Glutamatergic neuron (in vitro differentiated cells): Measurements from ENCODE around the gene CCL13. TPM values are rescaled to one million over a fixed set of nuclear protein-coding genes. Genes with fewer than 3 reads are reported as not detected.

Experiments used
- DNase-seq: peaks from one replicate; pipeline ENCODE4 v3.0.0; 2022
- H3K27ac Mint-ChIP-seq: one replicate; pipeline ENCODE4 v1.8.0; 2020; ENCODE audit warnings: mild to moderate bottlenecking, mixed read lengths, inconsistent platforms; ENCODE audit not compliant: unreplicated experiment
- H3K27me3 Mint-ChIP-seq: one replicate; pipeline ENCODE4 v1.8.0; 2020; ENCODE audit warnings: mild to moderate bottlenecking, moderate library complexity, mixed read lengths, inconsistent platforms; ENCODE audit not compliant: unreplicated experiment
- H3K36me3 Mint-ChIP-seq: one replicate; pipeline ENCODE4 v1.8.0; 2020; ENCODE audit warnings: mild to moderate bottlenecking, mixed read lengths, inconsistent platforms; ENCODE audit not compliant: unreplicated experiment
- H3K4me1 Mint-ChIP-seq: one replicate; pipeline ENCODE4 v1.8.0; 2020; ENCODE audit warnings: mild to moderate bottlenecking, low read depth, mixed read lengths, inconsistent platforms; ENCODE audit not compliant: unreplicated experiment
- H3K4me3 Mint-ChIP-seq: one replicate; pipeline ENCODE4 v1.8.0; 2020; ENCODE audit warnings: mild to moderate bottlenecking, mixed read lengths, inconsistent platforms; ENCODE audit not compliant: unreplicated experiment
- H3K9me3 Mint-ChIP-seq: one replicate; pipeline ENCODE4 v1.8.0; 2020; ENCODE audit warnings: mild to moderate bottlenecking, moderate library complexity, mixed read lengths, inconsistent platforms; ENCODE audit not compliant: unreplicated experiment
- total RNA-seq: library from RNA; stranded (reverse); fragmentation: NEBNext Ultra II Directional; extraction: Animal tissue kit (Norgen Biotek cat#: 25700); gene quantifications from one replicate; pipeline ENCODE4 v1.2.1, GENCODE V29; 2021; ENCODE audit not compliant: unreplicated experiment
- TF ChIP-seq, protein P1 (sequence below): fragments of 200-600 bp; sonication (generic); IDR thresholded peaks from one replicate; pipeline ENCODE4 v1.5.0; 2021; ENCODE audit not compliant: partially characterized antibody, unreplicated experiment

Gene CCL13
- total RNA-seq, 1 donor from 2014 or later = not detected

DNA sequence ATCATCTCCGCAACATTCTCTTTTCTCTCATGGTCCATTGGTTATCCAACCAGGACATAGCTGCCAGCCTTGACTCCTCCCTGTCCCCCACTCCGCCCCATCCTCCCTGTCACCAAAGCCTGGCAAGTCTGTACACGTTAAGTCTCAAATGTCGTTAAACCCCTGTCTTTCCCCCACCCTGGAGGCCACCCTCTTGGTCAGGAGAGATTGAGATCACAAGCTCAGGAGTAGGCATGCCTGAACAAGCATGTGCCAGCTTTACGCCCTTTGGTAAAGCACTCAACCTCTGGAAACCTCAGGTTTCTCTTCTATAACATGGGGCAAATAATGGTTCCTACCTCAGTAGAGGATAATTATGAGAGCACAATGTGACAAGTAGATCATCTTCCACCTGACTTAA lies 44.9 kb downstream of the CCL13 start:
- peaks cover 7% of the 10 kb centered on the region for H3K4me1 Mint-ChIP-seq
- H3K27me3 Mint-ChIP-seq = peaks cover 4% of the 10 kb centered on the region
- H3K36me3 Mint-ChIP-seq = no peaks in the 10 kb centered on the region
- no peak overlapping the region for H3K4me3 Mint-ChIP-seq
- DNase-seq = no peak
- H3K9me3 Mint-ChIP-seq = no peaks in the 10 kb centered on the region
- no peak overlapping the region for H3K27ac Mint-ChIP-seq
- TF ChIP-seq, protein P1, sequence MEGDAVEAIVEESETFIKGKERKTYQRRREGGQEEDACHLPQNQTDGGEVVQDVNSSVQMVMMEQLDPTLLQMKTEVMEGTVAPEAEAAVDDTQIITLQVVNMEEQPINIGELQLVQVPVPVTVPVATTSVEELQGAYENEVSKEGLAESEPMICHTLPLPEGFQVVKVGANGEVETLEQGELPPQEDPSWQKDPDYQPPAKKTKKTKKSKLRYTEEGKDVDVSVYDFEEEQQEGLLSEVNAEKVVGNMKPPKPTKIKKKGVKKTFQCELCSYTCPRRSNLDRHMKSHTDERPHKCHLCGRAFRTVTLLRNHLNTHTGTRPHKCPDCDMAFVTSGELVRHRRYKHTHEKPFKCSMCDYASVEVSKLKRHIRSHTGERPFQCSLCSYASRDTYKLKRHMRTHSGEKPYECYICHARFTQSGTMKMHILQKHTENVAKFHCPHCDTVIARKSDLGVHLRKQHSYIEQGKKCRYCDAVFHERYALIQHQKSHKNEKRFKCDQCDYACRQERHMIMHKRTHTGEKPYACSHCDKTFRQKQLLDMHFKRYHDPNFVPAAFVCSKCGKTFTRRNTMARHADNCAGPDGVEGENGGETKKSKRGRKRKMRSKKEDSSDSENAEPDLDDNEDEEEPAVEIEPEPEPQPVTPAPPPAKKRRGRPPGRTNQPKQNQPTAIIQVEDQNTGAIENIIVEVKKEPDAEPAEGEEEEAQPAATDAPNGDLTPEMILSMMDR = no peak

DNA sequence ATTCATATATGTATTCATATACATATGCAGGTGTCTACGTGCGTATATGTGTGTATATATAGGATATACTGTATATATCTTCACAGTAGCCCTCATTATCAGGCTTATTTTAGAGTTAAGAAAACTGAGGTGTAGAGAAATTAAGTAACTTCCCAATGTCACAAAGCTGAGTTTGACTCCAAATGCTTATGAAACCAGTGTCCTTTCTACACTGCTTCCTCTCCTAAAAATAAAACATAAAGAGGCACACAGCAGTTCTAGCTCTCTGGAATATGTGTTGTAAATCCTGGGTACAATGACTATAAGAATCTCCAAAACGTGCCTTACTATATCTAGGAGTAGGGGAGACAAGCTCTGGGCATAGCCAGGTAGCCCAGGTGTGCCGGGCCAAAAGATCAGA lies 46.7 kb downstream of the CCL13 start:
- H3K36me3 Mint-ChIP-seq = no peaks in the 10 kb centered on the region
- H3K4me3 Mint-ChIP-seq = no peak overlapping the region
- no peak overlapping the region for H3K27ac Mint-ChIP-seq
- no peak for DNase-seq
- TF ChIP-seq, protein P1 = no peak
- no peaks in the 10 kb centered on the region for H3K9me3 Mint-ChIP-seq
- no peaks in the 10 kb centered on the region for H3K4me1 Mint-ChIP-seq
- no peaks in the 10 kb centered on the region for H3K27me3 Mint-ChIP-seq

DNA sequence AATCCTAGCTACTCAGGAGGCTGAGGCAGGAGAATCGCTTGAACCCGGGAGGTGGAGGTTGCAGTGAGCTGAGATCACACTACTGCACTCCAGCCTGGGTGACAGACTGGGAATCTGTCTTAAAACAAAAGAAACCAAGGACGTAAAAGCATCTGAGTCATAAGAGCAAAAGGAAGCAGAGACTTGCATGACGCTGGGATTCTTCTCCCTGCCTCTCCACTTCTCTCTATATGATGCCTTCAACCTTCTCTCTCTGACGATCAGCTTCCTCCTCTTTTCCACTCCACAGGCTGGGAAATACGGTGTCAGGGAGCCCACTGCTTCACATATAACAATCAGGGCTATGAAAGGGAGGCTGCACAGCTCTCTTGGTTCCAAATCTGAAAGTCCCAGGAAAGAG lies 49.9 kb downstream of the CCL13 start:
- H3K36me3 Mint-ChIP-seq = no peaks in the 10 kb centered on the region
- TF ChIP-seq, protein P1 = no peak
- DNase-seq = no peak
- H3K4me3 Mint-ChIP-seq = no peak overlapping the region
- no peaks in the 10 kb centered on the region for H3K4me1 Mint-ChIP-seq
- no peak overlapping the region for H3K27ac Mint-ChIP-seq
- H3K9me3 Mint-ChIP-seq = no peaks in the 10 kb centered on the region
- H3K27me3 Mint-ChIP-seq = no peaks in the 10 kb centered on the region

Other genes with a start within 250 kb of the CCL13 start
- gene CCL2, start 101.2 kb upstream of the CCL13 start, total RNA-seq = not detected
- gene CCL7, start 86.3 kb upstream of the CCL13 start, total RNA-seq = not detected
- gene CCL11, start 70.7 kb upstream of the CCL13 start, total RNA-seq = not detected
- gene CCL8, start 37.0 kb upstream of the CCL13 start, total RNA-seq = not detected
- gene CCL1, start 6.8 kb downstream of the CCL13 start, total RNA-seq = not detected
- 93.6 TPM for gene TMEM132E, start 223.1 kb downstream of the CCL13 start, total RNA-seq